ENCODE results near the gene PTK6. TPM values are rescaled to one million over a fixed set of nuclear protein-coding genes. Genes with fewer than 3 reads are reported as not detected.

Gene PTK6
- 1 to 10 TPM in 1 of 4 donors, under 1 TPM in 3; 0.06 to 1.2 (median 0.23) TPM for total RNA-seq

GRCh38 chr20:63536997-63537524 is at the start of gene PTK6:
Gene PTK6 (minus strand): TSS chr20:63537376. CDS start chr20:63537314, 62 bp downstream.
- WGBS, result 77% methylated on average over 17 of the region's 29 CpGs
- peaks cover 16 to 34% (median 27%) of the 10 kb centered on the region in 4 donors for H3K4me1 ChIP-seq
- peaks cover 0 to 76% (median 23%) of the 10 kb centered on the region in 4 donors for H3K27me3 ChIP-seq
- H3K27ac ChIP-seq (replicated peaks in 1 of 4), result peak within 1 kb of the TSS in 3 of 4 donors; percentile 33 to 52 (median 44)
- no peak for DNase-seq (ENCODE audit: extremely low spot score)
- H3K36me3 ChIP-seq, result no peaks in the 10 kb centered on the region
- H3K9me3 ChIP-seq, result no peaks in the 10 kb centered on the region
- H3K4me3 ChIP-seq, result peak within 1 kb of the TSS; percentile 23 to 51 (median 36)
- TF ChIP-seq POLR2A (IDR thresholded peaks at IDR 0.05; ENCODE audit: low read depth) (no peak), EP300 (IDR thresholded peaks at IDR 0.05) (no peak), POLR2AphosphoS5 (IDR thresholded peaks at IDR 0.05) (no peak), CTCF (IDR thresholded peaks at IDR 0.05) (no peak)
- intact Hi-C loops (cut with DNase I), result loop anchor here (2.0 to 10.0 kb wide), 2 partner anchors 118 to 438 kb away; partner anchors contain the start of genes RTEL1 and STMN3

- no peak for DNase-seq (ENCODE audit: extremely low spot score)
- Histone ChIP-seq H3K4me1 (peaks cover 0 to 8% (median 2%) of the 10 kb centered on the region in 4 donors), H3K9me3 (no peaks in the 10 kb centered on the region), H3K4me3 (no peak overlapping the region), H3K36me3 (peaks cover 21 to 48% (median 41%) of the 10 kb centered on the region in 4 donors), H3K27me3 (no peaks in the 10 kb centered on the region), H3K27ac (replicated peaks in 1 of 4) (no peak overlapping the region)
- 100% methylated on average over 3 of the region's 17 CpGs for WGBS
- TF ChIP-seq EP300 (IDR thresholded peaks at IDR 0.05) (no peak), POLR2AphosphoS5 (IDR thresholded peaks at IDR 0.05) (no peak), POLR2A (IDR thresholded peaks at IDR 0.05; ENCODE audit: low read depth) (no peak), CTCF (IDR thresholded peaks at IDR 0.05) (no peak)
- intact Hi-C loops (cut with DNase I), result no loop called here
Observed at GRCh38 chr20:63586797-63587196, 49.6 kb upstream of the PTK6 start.

GRCh38 chr20:63585616-63586565 is 48.7 kb upstream of the PTK6 start:
- H3K4me1 ChIP-seq, result peaks cover 0 to 8% (median 2%) of the 10 kb centered on the region in 4 donors
- no peak overlapping the region for H3K4me3 ChIP-seq
- no peaks in the 10 kb centered on the region for H3K27me3 ChIP-seq
- TF ChIP-seq EP300 (IDR thresholded peaks at IDR 0.05) (no peak), POLR2A (IDR thresholded peaks at IDR 0.05; ENCODE audit: low read depth) (no peak), POLR2AphosphoS5 (IDR thresholded peaks at IDR 0.05) (no peak), CTCF (IDR thresholded peaks at IDR 0.05) (no peak)
- no peak for DNase-seq (ENCODE audit: extremely low spot score)
- no peaks in the 10 kb centered on the region for H3K9me3 ChIP-seq
- intact Hi-C loops (cut with DNase I), result no loop called here
- H3K27ac ChIP-seq (replicated peaks in 1 of 4), result no peak overlapping the region
- H3K36me3 ChIP-seq, result peaks cover 12 to 39% (median 33%) of the 10 kb centered on the region in 4 donors
- WGBS, result 82% methylated on average over 22 of the region's 22 CpGs

- DNase-seq (ENCODE audit: extremely low spot score), result no peak
- Histone ChIP-seq H3K4me3 (peak overlapping the region in 1 of 4 donors; percentile 10), H3K27ac (replicated peaks in 1 of 4) (no peak overlapping the region), H3K4me1 (peaks cover 0 to 8% (median 2%) of the 10 kb centered on the region in 4 donors), H3K9me3 (no peaks in the 10 kb centered on the region), H3K27me3 (peaks cover 0 to 10% (median 0%) of the 10 kb centered on the region in 4 donors), H3K36me3 (peaks cover 0 to 7% (median 2%) of the 10 kb centered on the region in 4 donors)
- WGBS, result 81% methylated on average over 23 of the region's 23 CpGs
- intact Hi-C loops (cut with DNase I), result no loop called here
- TF ChIP-seq CTCF (IDR thresholded peaks at IDR 0.05) (no peak), POLR2AphosphoS5 (IDR thresholded peaks at IDR 0.05) (no peak), POLR2A (IDR thresholded peaks at IDR 0.05; ENCODE audit: low read depth) (no peak), EP300 (IDR thresholded peaks at IDR 0.05) (no peak)
Observed at GRCh38 chr20:63582382-63583063, 45.3 kb upstream of the PTK6 start.
